K562 (cell line): ENCODE data around the gene TLN1. TPM values are rescaled to one million over a fixed set of nuclear protein-coding genes. Genes with fewer than 3 reads are reported as not detected.

Experiments used
- ATAC-seq: fragments of 200-7000 bp; cut with Tn5 transposase; 3 replicates; pipeline ENCODE4 v1.9.1; 2020; ENCODE audit warnings: moderate library complexity
- BruUV-seq: library from RNA; stranded (reverse); fragments of 400-500 nt; replicated peaks from 2 replicates; lab custom pipeline; 2021; lab: Mats Ljungman, UMichigan
- CTCF ChIA-PET: fragments of 300-600 bp; formaldehyde crosslinking; extraction: SDS; loops from one replicate; lab custom pipeline; 2021; ENCODE audit warnings: low intra/inter-chr PET ratio; lab: Yijun Ruan, JAX
- POLR2A ChIA-PET: fragments of 300-600, 350-650 bp; sonication (Branson Sonifier 250); formaldehyde crosslinking; extraction: SDS; loops from one replicate; lab custom pipeline; 2021; ENCODE audit warnings: antibody characterized with exemption, inconsistent platforms; lab: Yijun Ruan, JAX
- DNase-seq, 4 experiments: peaks; one replicate each; pipeline versions ENCODE4 v3.0.0 to v3.0.0-alpha.2; 2011 to 2018; ENCODE audit warnings: low spot score in 3 of 4, mixed read lengths in 3 of 4; ENCODE audit errors: extremely low read depth in 1 of 4
- FAIRE-seq: peaks from 2 replicates; lab custom pipeline; 2011; peaks lifted over from hg19 to GRCh38; lab: Jason Lieb, UNC
- H2AFZ ChIP-seq: 2 replicates; pipeline ENCODE4 v1.6.0; 2011; ENCODE audit warnings: low read depth, low read length, control low read depth, inconsistent platforms
- H3K27ac ChIP-seq: fragments of 200-600 bp; 3 replicates; pipeline ENCODE4 v1.8.0; 2011; ENCODE audit warnings: low read depth, mild to moderate bottlenecking, control low read depth, inconsistent platforms, low read length, moderate library complexity, mixed read lengths; ENCODE audit errors: extremely low read depth
- H3K27me3 ChIP-seq, 2 experiments: fragments of 300-600 bp in 1 of 2; 2 replicates in 1 of 2; 3 replicates in 1 of 2; pipeline versions ENCODE4 v1.6.0 to v1.8.0; 2011; ENCODE audit warnings: inconsistent platforms in 2 of 2, low read length in 2 of 2, mild to moderate bottlenecking in 1 of 2, mixed read lengths in 1 of 2, moderate library complexity in 1 of 2; ENCODE audit not compliant: control insufficient read depth in 2 of 2, insufficient read depth in 2 of 2
- H3K36me3 ChIP-seq: fragments of 300-600 bp; 3 replicates; pipeline ENCODE4 v1.8.0; 2011; ENCODE audit warnings: mild to moderate bottlenecking, low read length, inconsistent platforms; ENCODE audit not compliant: control insufficient read depth, insufficient read depth
- H3K4me1 ChIP-seq, 2 experiments: fragments of 200-600 bp in 1 of 2; replicated peaks in 1 of 2; 2 replicates in 1 of 2; 3 replicates in 1 of 2; pipeline versions ENCODE4 v1.5.1 to v1.8.0; 2011; ENCODE audit warnings: inconsistent platforms in 2 of 2, low read length in 2 of 2, mild to moderate bottlenecking in 1 of 2, mixed read lengths in 1 of 2, moderate library complexity in 1 of 2; ENCODE audit not compliant: control insufficient read depth in 2 of 2, insufficient read depth in 2 of 2
- H3K4me2 ChIP-seq: 2 replicates; pipeline ENCODE4 v1.6.1; 2011; ENCODE audit warnings: low read length, control low read depth, inconsistent platforms, mixed read lengths; ENCODE audit not compliant: insufficient read depth
- H3K4me3 ChIP-seq: fragments of 200-600 bp; sonication (generic), shearing (Covaris generic); 2 replicates; pipeline ENCODE4 v1.5.1; 2016; ENCODE audit warnings: control low read depth, inconsistent platforms
- H3K79me2 ChIP-seq: fragments of 200-600 bp; 3 replicates; pipeline ENCODE4 v1.8.0; 2011; ENCODE audit warnings: low read length, inconsistent platforms; ENCODE audit not compliant: control insufficient read depth, insufficient read depth
- H3K9ac ChIP-seq, 2 experiments: 2 replicates each; pipeline versions ENCODE4 v1.6.0 to v1.6.1; 2011; ENCODE audit warnings: low read depth in 2 of 2, low read length in 2 of 2, control low read depth in 1 of 2, inconsistent platforms in 1 of 2, mild to moderate bottlenecking in 1 of 2, mixed read lengths in 1 of 2; ENCODE audit not compliant: insufficient read depth in 1 of 2
- H3K9me1 ChIP-seq: one replicate; pipeline ENCODE4 v1.6.0; 2011; ENCODE audit warnings: inconsistent platforms, mild to moderate bottlenecking, low read length, moderate library complexity; ENCODE audit not compliant: control insufficient read depth, insufficient read depth
- H3K9me3 ChIP-seq: replicated peaks from 2 replicates; pipeline ENCODE4 v1.5.1; 2011; ENCODE audit warnings: low read depth, low read length, inconsistent platforms; ENCODE audit not compliant: control insufficient read depth, insufficient read depth
- H4K20me1 ChIP-seq: replicated peaks from 2 replicates; pipeline ENCODE4 v1.6.1; 2011; ENCODE audit warnings: low read length, inconsistent platforms, mixed read lengths; ENCODE audit not compliant: control insufficient read depth, insufficient read depth
- RBFOX2 ChIP-seq: fragments of 200-400 bp; formaldehyde crosslinking; IDR thresholded peaks from 2 replicates; pipeline ENCODE4 v1.6.1; 2017; ENCODE audit warnings: low read depth, mild to moderate bottlenecking, low read length, moderate library complexity
- ZNF3 ChIP-seq: fragments of 250-450 bp; sonication (Bioruptor Pico); IDR thresholded peaks from 2 replicates; pipeline ENCODE4 v1.5.0; 2021; ENCODE audit warnings: mild to moderate bottlenecking, moderate library complexity
- WGBS: fragments of 100-300 bp; shearing (Covaris generic); methylation state at CpG from one replicate; pipeline ENCODE4 v1.1.6; 2016; ENCODE audit warnings: low coverage, mixed read lengths; ENCODE audit not compliant: insufficient coverage; ENCODE audit errors: missing lambda C conversion rate; 5-methylcytosine and 5-hydroxymethylcytosine counted together
- in situ Hi-C: fragments of 300-500 bp; cut with MboI; formaldehyde crosslinking; loops from 4 replicates; pipeline ENCODE4 v1.15.0; 2018; ENCODE audit warnings: inconsistent platforms, mixed read lengths
- intact Hi-C: fragments of 100-400 bp; cut with micrococcal nuclease; formaldehyde crosslinking; loops from 2 replicates; pipeline ENCODE4 v1.14.2; 2022
- polyA plus RNA-seq, 8 experiments: library from polyadenylated mRNA; depleted of rRNA in 4 of 8; stranded (reverse) in 5 of 8; unstranded in 3 of 8; fragments of >200 nt; fragmentation: Nextera tagmentation in 2 of 8; fragmentation: Illumina TruSeq in 1 of 8; extraction: Ambion mirVana in 2 of 8; extraction: Trizol in 1 of 8; gene quantifications; 2 replicates each; pipeline versions ENCODE4 v1.2.1 to v1.2.3, GENCODE V29; 2011 to 2014; ENCODE audit warnings: inconsistent platforms in 1 of 8, missing spikeins in 1 of 8
- total RNA-seq, 7 experiments: library from RNA; depleted of rRNA in 6 of 7; stranded (reverse); fragments of >200 nt in 6 of 7; fragmentation: Illumina TruSeq in 2 of 7; extraction: Trizol in 2 of 7; gene quantifications; 2 replicates each; pipeline versions ENCODE4 v1.2.1 to v1.2.3, GENCODE V29; 2011 to 2021; ENCODE audit warnings: low replicate concordance in 1 of 7
- TF ChIP-seq, protein P1 (sequence below): sonication (generic); formaldehyde crosslinking; IDR thresholded peaks from 2 replicates; pipeline ENCODE4 v1.8.0; 2022; ENCODE audit warnings: missing genetic modification reagents, mild to moderate bottlenecking, borderline replicate concordance
- TF ChIP-seq, protein P2 (sequence below): fragments of 450-650 bp; IDR thresholded peaks from 2 replicates; pipeline ENCODE4 v1.6.1; 2018; ENCODE audit not compliant: partially characterized antibody

Gene TLN1
- total and polyA plus RNA-seq, 9 of the 15 experiments (the other 6 are each of a cell fraction or from before 2014, with no cell fraction given), result 3.6 to 240 (median 54.8) TPM

DNA sequence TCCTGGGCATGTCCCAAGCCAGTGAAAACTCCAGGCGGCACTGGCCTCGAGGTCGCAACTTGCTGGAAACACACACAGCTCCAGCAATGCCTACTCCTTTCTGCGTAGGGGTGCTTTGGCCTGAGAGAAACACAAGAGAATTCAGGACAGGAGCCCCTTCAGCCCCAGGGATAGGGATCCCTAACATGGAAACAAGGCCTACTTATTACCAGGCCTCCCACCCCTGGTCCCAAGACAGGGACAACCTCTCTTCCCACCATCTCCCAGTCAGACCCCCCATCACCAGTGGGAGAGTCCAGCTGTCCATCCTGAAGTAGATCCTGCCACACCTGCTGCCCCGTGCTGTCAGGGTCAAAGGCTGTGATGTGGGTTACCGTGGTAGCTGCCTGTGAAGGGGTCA lies 8.2 kb upstream of the TLN1 start:
- intact Hi-C loops, result no loop called here
- in situ Hi-C loops, result no loop called here
- TF ChIP-seq RBFOX2 (0 out of 2 replicates have a peak, but pooled peaks have one; percentile 23), ZNF3 (CRISPR knock-in tag) (no peak)
- TF ChIP-seq, protein P1, sequence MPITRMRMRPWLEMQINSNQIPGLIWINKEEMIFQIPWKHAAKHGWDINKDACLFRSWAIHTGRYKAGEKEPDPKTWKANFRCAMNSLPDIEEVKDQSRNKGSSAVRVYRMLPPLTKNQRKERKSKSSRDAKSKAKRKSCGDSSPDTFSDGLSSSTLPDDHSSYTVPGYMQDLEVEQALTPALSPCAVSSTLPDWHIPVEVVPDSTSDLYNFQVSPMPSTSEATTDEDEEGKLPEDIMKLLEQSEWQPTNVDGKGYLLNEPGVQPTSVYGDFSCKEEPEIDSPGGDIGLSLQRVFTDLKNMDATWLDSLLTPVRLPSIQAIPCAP (CRISPR knock-in tag), result no peak
- TF ChIP-seq, protein P2, sequence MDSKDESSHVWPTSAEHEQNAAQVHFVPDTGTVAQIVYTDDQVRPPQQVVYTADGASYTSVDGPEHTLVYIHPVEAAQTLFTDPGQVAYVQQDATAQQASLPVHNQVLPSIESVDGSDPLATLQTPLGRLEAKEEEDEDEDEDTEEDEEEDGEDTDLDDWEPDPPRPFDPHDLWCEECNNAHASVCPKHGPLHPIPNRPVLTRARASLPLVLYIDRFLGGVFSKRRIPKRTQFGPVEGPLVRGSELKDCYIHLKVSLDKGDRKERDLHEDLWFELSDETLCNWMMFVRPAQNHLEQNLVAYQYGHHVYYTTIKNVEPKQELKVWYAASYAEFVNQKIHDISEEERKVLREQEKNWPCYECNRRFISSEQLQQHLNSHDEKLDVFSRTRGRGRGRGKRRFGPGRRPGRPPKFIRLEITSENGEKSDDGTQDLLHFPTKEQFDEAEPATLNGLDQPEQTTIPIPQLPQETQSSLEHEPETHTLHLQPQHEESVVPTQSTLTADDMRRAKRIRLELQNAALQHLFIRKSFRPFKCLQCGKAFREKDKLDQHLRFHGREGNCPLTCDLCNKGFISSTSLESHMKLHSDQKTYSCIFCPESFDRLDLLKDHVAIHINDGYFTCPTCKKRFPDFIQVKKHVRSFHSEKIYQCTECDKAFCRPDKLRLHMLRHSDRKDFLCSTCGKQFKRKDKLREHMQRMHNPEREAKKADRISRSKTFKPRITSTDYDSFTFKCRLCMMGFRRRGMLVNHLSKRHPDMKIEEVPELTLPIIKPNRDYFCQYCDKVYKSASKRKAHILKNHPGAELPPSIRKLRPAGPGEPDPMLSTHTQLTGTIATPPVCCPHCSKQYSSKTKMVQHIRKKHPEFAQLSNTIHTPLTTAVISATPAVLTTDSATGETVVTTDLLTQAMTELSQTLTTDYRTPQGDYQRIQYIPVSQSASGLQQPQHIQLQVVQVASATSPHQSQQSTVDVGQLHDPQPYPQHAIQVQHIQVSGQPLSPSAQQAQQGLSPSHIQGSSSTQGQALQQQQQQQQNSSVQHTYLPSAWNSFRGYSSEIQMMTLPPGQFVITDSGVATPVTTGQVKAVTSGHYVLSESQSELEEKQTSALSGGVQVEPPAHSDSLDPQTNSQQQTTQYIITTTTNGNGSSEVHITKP, result peak; percentile 89
- TF ChIP-seq, all 486 proteins: peak for 2
- Histone ChIP-seq H3K9me3 (no peaks in the 10 kb centered on the region), H3K4me1 (no peaks in the 10 kb centered on the region; a peak in 1 of 5 replicates), H3K79me2 (peaks cover 22% of the 10 kb centered on the region), H3K9me1 (no peaks in the 10 kb centered on the region), H3K36me3 (peaks cover 97% of the 10 kb centered on the region), H2AFZ (no peak overlapping the region), H3K27ac (no peak overlapping the region), H4K20me1 (no peaks in the 10 kb centered on the region), H3K4me2 (no peak overlapping the region), H3K9ac (no peak overlapping the region), H3K4me3 (no peak overlapping the region), H3K27me3 (no peaks in the 10 kb centered on the region)
- no peak for DNase-seq
- ChIA-PET CTCF (no interaction called here), POLR2A (interaction anchor here (0.6 to 4.8 kb wide), 4 partner anchors 8 to 398 kb away, joined by 3 to 21 read pairs (median 3); partner anchors contain the start of genes GBA2 and RGP1)
- WGBS, result 98% methylated on average over 6 of the region's 6 CpGs
- no peak for ATAC-seq
- FAIRE-seq, result no peak
- BruUV-seq, result no TSS peak
